ENCODE results near the gene CLMN. TPM values are rescaled to one million over a fixed set of nuclear protein-coding genes. Genes with fewer than 3 reads are reported as not detected.

The CLMN gene
- total and polyA plus RNA-seq, 4 donors: 4.5 to 33.5 (median 11.7) TPM

- no peak overlapping the region for H3K9ac ChIP-seq (ENCODE audit: insufficient read depth in 1 of 2, low read length in 2 of 2)
- TF ChIP-seq CTCF (IDR thresholded peaks at IDR 0.05; ENCODE audit: control extremely low read depth, extremely low read depth): no peak
- ATAC-seq (ENCODE audit: insufficient read depth, low FRiP score): no peak
- WGBS, 2 donors: 72 to 95% methylated on average over 5 of the region's 5 CpGs
- H3K36me3 ChIP-seq (ENCODE audit: control insufficient read depth in 4 of 4, insufficient read depth in 4 of 4, low read length in 4 of 4): no peaks in the 10 kb centered on the region
- DNase-seq: no peak
- H3K4me3 ChIP-seq: no peak overlapping the region
- peaks cover 0 to 3% (median 0%) of the 10 kb centered on the region in 5 donors for H3K4me1 ChIP-seq (ENCODE audit: control insufficient read depth in 5 of 5, insufficient read depth in 5 of 5, low read length in 5 of 5)
- H3K27ac ChIP-seq (ENCODE audit: low read depth in 1 of 2, low read length in 1 of 2): no peak overlapping the region
- H3K9me3 ChIP-seq (ENCODE audit: control insufficient read depth in 4 of 4, insufficient read depth in 3 of 4, low read length in 3 of 4): peaks cover 0 to 2% (median 0%) of the 10 kb centered on the region in 4 donors
- no peaks in the 10 kb centered on the region for H3K27me3 ChIP-seq (ENCODE audit: control insufficient read depth in 3 of 3, insufficient read depth in 3 of 3, low read length in 2 of 3)
Observed at GRCh38 chr14:95338436-95338835, 18.7 kb upstream of the CLMN start.

DNA sequence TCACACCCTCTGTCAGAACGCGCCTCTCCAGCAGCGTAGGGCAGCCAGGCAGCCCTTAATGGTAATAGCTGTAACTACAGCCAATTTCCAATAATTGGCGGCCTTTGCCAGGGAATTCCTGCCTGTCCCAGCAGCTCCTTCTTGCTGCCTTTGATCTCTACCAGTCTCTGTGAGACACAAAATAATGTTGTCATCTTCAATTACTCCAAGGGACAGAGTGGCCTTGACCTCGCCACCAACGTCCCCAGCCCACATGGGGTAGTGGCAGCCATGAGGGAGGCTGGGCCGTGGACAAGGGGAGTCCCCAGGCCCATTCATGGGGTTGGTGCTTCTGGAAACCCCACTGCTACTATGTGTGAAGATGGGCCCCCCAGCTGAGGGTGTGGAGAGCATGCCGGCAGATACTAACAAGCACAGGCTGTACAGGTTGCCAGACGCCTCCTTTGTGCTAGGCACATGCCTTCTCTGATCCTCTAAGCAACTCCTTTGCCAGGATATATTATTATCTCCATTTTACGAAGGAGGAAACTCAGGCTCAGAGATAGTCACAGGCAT lies 17.4 kb upstream of the CLMN start:
- no peak for TF ChIP-seq CTCF (IDR thresholded peaks at IDR 0.05; ENCODE audit: control extremely low read depth, extremely low read depth)
- H3K4me3 ChIP-seq: no peak overlapping the region
- H3K27ac ChIP-seq (ENCODE audit: low read depth in 1 of 2, low read length in 1 of 2): no peak overlapping the region
- H3K9ac ChIP-seq (ENCODE audit: insufficient read depth in 1 of 2, low read length in 2 of 2): no peak overlapping the region
- no peaks in the 10 kb centered on the region for H3K36me3 ChIP-seq (ENCODE audit: control insufficient read depth in 4 of 4, insufficient read depth in 4 of 4, low read length in 4 of 4)
- 76 to 86% methylated on average over 10 of the region's 10 CpGs for WGBS, 2 donors
- no peaks in the 10 kb centered on the region for H3K27me3 ChIP-seq (ENCODE audit: control insufficient read depth in 3 of 3, insufficient read depth in 3 of 3, low read length in 2 of 3)
- no peak for ATAC-seq (ENCODE audit: insufficient read depth, low FRiP score)
- DNase-seq: no peak
- H3K4me1 ChIP-seq (ENCODE audit: control insufficient read depth in 5 of 5, insufficient read depth in 5 of 5, low read length in 5 of 5): peaks cover 0 to 3% (median 0%) of the 10 kb centered on the region in 5 donors
- peaks cover 0 to 2% (median 0%) of the 10 kb centered on the region in 4 donors for H3K9me3 ChIP-seq (ENCODE audit: control insufficient read depth in 4 of 4, insufficient read depth in 3 of 4, low read length in 3 of 4)

GRCh38 chr14:95336192-95336760 lies 16.6 kb upstream of the CLMN start:
- Histone ChIP-seq H3K9ac (ENCODE audit: insufficient read depth in 1 of 2, low read length in 2 of 2) (no peak overlapping the region), H3K9me3 (ENCODE audit: control insufficient read depth in 4 of 4, insufficient read depth in 3 of 4, low read length in 3 of 4) (peaks cover 0 to 2% (median 0%) of the 10 kb centered on the region in 4 donors), H3K36me3 (ENCODE audit: control insufficient read depth in 4 of 4, insufficient read depth in 4 of 4, low read length in 4 of 4) (no peaks in the 10 kb centered on the region), H3K4me1 (ENCODE audit: control insufficient read depth in 5 of 5, insufficient read depth in 5 of 5, low read length in 5 of 5) (peaks cover 0 to 3% (median 0%) of the 10 kb centered on the region in 5 donors), H3K27me3 (ENCODE audit: control insufficient read depth in 3 of 3, insufficient read depth in 3 of 3, low read length in 2 of 3) (no peaks in the 10 kb centered on the region), H3K27ac (ENCODE audit: low read depth in 1 of 2, low read length in 1 of 2) (no peak overlapping the region), H3K4me3 (no peak overlapping the region)
- 88 to 91% methylated on average over 5 of the region's 5 CpGs for WGBS, 2 donors
- no peak for DNase-seq
- no peak for ATAC-seq (ENCODE audit: insufficient read depth, low FRiP score)
- TF ChIP-seq CTCF (IDR thresholded peaks at IDR 0.05; ENCODE audit: control extremely low read depth, extremely low read depth): no peak

All from lung (tissue), 12 donors.